ENCODE results near the gene CD38.
"Not testable (repeated sequence)": the region's sequence is repeated elsewhere in the genome, so short reads cannot be mapped to it uniquely, and the experiment has no call there.

The CD38 gene

DNA sequence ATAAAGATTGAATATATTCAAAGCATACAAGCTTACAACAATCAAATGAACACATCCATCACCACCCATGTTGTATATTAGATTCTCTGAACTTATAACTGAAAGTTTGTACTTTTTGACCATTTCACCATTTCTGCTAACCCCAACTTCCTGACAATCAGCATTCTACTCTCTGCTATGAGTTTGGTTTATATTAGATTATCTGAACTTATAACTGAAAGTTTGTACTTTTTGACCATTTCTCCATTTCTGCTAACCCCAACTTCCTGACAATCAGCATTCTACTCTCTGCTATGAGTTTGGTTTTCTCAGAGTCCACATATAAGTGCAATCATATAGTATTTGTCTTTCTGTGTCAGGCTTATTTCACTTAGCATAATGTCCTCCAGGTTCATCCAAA, 15.7 kb upstream of the CD38 start:
- not testable (repeated sequence) for DNase-seq (ENCODE audit: low spot score)

DNA sequence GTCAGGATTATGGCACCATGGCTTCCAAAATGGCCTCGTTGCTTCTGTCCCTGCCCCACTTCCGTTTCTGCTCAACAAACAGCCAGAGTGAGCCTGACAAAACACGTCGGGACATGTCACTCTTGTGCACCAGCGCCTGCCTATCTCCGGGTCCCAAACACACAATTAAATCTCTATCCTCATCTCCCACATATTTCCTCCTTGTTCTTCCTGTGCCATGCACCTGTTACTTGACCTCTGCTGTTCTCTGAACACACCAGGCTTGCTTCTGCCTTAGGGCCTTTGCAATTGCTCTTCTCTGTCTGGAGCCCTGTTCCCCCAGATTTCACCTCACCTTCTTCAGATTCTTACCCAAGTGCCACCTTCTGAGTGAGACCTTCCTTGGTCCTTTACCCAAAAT, 12.7 kb upstream of the CD38 start:
- no peak for DNase-seq (ENCODE audit: low spot score)

DNA sequence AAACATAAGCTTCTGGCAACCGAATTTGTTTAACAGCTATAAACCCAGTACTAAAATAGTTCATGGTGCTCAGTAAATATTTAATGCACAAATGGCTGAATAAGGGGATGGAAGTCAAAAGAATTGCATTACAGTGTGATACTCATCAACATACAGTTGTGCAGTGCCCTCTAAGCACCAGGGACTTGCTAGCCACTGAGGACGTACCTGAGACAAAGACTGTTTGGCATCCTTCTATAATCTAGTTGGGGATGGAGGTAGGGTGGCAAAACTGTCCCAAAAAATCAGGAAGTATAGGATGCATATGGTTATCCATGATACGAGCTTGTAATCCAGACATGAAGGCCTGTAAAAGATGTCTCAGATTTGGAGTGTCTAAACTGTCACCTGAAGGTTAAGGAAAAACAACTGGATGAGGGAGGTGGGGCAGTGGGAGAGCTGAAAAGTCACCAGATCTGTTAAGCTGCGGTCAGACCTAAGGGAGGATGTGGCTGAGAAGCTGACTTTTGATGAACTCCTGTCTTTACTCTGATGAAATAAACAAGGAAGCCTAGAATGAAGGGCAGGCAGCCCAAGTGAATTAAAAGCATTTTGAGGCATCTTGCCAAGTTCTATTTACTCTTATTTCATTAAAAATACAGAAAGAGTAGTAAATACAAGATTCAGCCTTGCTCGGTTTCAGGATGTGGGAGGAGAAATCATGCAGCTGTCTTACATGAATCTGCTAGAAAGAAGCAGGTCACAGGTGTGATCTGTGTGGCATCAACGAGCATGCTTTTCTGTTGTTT, 12.0 kb upstream of the CD38 start:
- DNase-seq (ENCODE audit: low spot score) = no peak

DNA sequence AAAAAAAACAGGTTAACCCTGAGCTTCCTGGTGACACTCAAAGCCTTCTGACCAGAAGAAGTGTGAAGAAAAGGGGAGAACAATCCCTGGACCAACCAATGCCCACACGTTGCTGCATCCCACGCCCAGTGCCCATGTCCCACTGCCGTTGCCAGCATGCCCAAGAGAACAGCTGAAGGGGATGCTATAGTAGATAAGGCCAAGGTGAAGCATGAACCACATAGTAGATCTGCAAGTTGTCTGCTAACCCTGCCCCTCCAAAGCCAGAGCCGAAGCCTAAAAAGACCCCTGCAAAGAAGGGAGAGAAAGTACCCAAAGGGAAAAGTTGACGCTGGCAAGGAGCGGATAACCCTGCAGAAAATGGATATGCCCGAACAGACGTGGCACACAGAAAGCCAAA, 11.3 kb upstream of the CD38 start:
- no peak for DNase-seq (ENCODE audit: low spot score)

- no peak for DNase-seq (ENCODE audit: low spot score)
Measured at GRCh38 chr4:15769202-15769601, 8.9 kb upstream of the CD38 start.

GRCh38 chr4:15771216-15772058, 6.7 kb upstream of the CD38 start:
- no peak for DNase-seq (ENCODE audit: low spot score)

- no peak for DNase-seq (ENCODE audit: low spot score)
Measured at GRCh38 chr4:15774020-15774420, 4.1 kb upstream of the CD38 start.

GRCh38 chr4:15776871-15777648, 1.1 kb upstream of the CD38 start:
- no peak for DNase-seq (ENCODE audit: low spot score)

GRCh38 chr4:15777697-15778288, 335 bp upstream of the CD38 start:
- no peak for DNase-seq (ENCODE audit: low spot score)

- peak; percentile 35 for DNase-seq (ENCODE audit: low spot score)
Measured at GRCh38 chr4:15779306-15779705, 1.2 kb downstream of the CD38 start.

- DNase-seq (ENCODE audit: low spot score) = no peak
Measured at GRCh38 chr4:15779809-15780208, 1.7 kb downstream of the CD38 start.

DNA sequence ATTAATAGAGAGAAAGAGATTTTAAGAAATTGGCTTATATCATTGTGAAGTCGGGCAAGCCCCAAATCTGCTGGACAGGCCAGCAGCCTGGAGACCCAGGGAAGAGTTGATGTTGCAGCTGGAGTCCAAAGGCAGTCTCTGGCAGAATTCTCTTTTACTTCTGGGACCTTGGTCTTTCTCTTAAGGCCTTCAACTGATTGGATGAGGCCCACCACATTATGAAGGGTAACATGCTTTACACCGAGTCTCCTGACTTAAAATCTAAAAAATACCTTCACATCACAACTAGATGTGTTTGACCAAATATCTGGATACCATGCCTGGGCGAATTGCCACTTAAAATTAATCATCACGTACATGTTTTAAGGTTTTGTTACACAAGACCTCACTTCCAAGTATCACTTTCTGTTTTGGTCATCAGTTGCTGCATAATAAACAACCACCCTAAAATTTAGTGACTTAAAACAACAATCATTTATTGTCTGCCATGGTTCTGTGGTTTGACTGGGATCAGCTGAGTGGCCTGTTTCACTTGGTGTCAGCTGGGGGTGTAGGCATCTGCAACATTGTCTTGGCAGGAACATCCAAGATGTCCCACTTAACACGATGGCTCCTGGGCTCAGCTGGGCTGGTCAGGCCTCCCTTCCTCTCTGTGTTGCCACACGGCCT, 3.4 kb downstream of the CD38 start:
- DNase-seq (ENCODE audit: low spot score) = no peak

GRCh38 chr4:15783676-15784075, 5.5 kb downstream of the CD38 start:
- no peak for DNase-seq (ENCODE audit: low spot score)

GRCh38 chr4:15784959-15785634, 7.0 kb downstream of the CD38 start:
- DNase-seq (ENCODE audit: low spot score) = no peak

DNA sequence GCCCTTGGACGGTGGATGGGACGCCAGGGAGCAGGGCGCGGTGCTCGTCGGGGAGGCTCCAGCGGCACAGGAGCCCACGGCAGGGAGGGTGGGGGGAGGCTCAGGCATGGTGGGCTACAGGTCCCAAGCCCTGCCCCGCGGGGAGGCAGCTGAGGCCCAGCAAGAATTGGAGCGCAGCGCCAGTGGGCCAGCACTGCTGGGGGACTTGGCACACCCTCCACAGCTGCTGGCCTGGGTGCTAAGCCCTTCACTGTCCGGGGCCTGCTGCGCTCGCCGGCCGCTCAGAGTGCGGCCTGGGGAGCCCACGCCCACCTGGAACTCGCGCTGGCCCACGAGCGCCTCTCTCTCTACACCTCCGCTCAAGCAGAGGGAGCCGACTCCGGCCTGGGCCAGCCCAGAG, 8.6 kb downstream of the CD38 start:
- no peak for DNase-seq (ENCODE audit: low spot score)

GRCh38 chr4:15792974-15793373, 14.8 kb downstream of the CD38 start:
- DNase-seq (ENCODE audit: low spot score) = no peak

DNA sequence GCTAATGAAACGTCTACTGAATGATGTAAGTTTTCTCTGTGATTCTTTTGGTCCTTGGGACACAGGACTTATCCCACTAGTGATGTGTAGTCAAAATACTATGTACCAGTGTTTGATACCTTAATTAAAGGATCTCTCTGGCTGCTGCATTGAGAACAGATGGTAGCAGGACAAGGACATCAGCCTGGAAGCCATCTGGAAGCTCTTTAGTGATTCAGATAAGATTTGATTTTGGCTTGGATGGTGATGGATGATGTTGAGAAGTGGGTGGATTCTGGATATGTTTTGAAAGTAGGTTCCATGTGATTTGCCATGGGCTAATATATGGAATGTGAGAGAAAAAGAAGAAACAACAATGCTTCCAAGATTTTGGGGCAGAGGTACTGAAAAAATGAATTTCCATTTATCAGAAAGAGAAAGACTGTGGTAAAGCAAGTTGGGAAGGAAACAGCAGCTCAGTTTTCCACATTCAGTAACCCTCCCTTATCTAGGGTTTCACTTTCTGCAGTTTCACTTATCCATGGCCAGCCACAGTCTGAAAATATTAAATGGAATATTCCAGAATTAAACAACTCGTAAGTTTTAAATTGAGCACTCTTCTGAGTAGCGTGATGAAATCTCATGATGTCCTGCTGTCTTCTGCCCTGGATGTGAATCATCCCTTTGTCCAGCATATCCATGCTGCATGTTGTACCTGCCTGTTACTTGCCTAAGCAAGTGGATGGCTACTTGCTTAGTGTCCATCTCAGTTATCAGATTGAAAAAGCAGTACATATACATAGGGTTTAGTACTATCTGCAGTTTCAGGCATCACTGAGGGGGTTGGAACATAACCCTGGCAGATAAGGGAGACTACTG, 15.6 kb downstream of the CD38 start:
- no peak for DNase-seq (ENCODE audit: low spot score)

DNA sequence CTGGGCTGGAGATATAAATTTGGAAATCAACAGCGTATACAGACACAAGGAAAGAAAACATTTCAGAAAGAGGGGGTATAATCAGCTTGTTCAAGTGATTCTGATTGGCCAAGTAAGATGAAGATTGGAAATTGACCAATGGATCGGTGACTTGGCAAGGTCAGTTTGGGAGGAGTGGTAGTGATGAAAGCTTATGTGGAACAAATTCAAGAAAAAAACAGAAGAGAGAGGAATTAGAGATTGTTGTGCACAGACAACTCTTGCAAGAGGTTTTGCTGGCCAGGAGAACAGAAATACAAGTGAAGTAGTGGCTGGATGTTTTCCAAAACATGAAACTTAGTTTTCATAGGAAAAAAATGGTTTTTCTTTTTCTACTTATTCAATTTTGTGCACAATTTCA, 16.3 kb downstream of the CD38 start:
- DNase-seq (ENCODE audit: low spot score) = no peak

DNA sequence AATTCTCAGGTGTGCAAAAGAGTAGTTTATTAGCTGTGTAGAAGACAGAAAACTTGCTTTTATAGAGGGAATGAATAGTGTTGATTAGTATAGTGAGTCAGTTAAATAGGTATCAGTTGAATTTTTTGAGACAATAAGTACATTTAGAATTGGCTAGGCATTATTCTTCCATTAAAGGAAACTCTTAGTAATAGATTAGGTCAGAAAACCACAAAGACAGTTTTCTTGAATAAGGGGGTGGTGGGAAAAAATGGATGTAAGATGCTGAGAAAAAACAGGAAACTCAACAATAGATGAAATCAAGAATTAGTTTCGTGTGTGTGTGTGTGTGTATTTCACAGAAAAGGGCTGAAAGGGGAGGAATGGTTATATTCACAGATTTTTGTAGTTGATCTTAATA, 16.8 kb downstream of the CD38 start:
- no peak for DNase-seq (ENCODE audit: low spot score)

GRCh38 chr4:15797320-15797719, 19.2 kb downstream of the CD38 start:
- DNase-seq (ENCODE audit: low spot score) = no peak

All from putamen (tissue), 1 donor.